PC-9 (cell line): Measurements from ENCODE around the gene SCAP.

Experiments
- EZH2 ChIP-seq: fragments of 200-600 bp; sonication (generic); IDR thresholded peaks from 2 replicates; pipeline ENCODE4 v1.8.0; 2017; ENCODE audit warnings: antibody characterized with exemption, low read depth
- TF ChIP-seq, protein P1 (sequence below): fragments of 200-600 bp; sonication (generic); conservative IDR thresholded peaks from 2 replicates; pipeline ENCODE4 v1.6.1; 2017; ENCODE audit warnings: mixed run types, antibody characterized with exemption, mild to moderate bottlenecking, moderate library complexity

DNA sequence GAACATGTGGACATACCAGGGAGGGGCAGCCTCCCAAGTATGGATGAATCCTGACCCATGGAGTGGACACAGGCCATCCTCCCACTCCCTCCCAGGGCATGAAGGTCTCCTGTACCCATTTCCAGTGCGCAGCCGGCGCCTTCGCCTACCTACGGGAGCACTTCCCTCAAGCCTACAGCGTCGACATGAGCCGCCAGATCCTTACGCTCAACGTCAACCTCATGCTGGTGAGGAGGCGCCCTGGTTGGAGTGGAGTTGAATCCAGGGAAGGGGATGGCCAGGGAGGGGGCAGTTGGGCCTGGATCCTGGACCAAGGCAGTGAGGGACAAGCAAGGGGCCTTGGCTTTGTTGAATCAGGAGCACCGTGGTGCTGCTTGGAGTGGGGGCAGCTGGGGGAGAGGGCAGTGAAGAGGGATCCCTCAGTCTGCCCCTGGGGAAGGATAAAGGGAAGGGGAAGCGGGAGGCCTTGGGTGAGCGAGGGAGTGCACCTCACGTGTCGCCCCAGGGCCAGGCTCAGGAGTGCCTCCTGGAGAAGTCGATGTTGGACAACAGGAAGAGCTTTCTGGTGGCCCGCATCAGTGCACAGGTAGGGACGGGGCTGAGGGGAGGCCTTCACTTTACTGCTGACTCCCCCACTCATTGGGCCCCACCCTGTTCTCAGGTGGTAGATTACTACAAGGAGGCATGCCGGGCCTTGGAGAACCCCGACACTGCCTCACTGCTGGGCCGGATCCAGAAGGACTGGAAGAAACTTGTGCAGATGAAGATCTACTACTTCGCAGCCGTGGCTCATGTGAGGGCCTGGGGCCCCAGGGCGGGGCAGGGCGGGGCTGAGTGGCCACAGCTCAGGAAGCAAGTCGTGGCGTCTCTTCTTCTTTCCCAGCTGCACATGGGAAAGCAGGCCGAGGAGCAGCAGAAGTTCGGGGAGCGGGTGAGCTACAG lies 69.7 kb downstream of the SCAP start:
- TF ChIP-seq, protein P1, sequence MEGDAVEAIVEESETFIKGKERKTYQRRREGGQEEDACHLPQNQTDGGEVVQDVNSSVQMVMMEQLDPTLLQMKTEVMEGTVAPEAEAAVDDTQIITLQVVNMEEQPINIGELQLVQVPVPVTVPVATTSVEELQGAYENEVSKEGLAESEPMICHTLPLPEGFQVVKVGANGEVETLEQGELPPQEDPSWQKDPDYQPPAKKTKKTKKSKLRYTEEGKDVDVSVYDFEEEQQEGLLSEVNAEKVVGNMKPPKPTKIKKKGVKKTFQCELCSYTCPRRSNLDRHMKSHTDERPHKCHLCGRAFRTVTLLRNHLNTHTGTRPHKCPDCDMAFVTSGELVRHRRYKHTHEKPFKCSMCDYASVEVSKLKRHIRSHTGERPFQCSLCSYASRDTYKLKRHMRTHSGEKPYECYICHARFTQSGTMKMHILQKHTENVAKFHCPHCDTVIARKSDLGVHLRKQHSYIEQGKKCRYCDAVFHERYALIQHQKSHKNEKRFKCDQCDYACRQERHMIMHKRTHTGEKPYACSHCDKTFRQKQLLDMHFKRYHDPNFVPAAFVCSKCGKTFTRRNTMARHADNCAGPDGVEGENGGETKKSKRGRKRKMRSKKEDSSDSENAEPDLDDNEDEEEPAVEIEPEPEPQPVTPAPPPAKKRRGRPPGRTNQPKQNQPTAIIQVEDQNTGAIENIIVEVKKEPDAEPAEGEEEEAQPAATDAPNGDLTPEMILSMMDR: no peak
- no peak for TF ChIP-seq EZH2
